ENCODE data around the gene ANKRD52.
A peak's percentile ranks its signal among the peaks of the same experiment; 100 is the strongest.

Gene ANKRD52

DNA sequence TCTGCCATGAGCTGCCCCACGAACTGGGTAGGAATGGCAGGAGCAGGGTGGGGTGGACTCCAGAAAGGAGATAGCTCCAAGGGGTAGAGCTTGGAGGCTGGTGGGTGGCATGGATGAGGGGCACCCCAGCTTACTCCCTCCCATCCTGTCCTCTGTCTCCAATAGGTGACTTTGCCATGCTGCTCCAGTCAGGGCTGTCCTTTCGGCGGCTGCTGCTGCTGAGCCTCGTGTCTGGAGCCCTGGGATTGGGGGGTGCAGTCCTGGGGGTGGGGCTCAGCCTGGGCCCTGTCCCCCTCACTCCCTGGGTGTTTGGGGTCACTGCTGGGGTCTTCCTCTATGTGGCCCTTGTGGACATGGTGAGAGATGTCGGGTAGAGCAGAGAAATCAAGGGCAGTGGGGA lies 21.2 kb downstream of the ANKRD52 start:
- no peak for DNase-seq

DNA sequence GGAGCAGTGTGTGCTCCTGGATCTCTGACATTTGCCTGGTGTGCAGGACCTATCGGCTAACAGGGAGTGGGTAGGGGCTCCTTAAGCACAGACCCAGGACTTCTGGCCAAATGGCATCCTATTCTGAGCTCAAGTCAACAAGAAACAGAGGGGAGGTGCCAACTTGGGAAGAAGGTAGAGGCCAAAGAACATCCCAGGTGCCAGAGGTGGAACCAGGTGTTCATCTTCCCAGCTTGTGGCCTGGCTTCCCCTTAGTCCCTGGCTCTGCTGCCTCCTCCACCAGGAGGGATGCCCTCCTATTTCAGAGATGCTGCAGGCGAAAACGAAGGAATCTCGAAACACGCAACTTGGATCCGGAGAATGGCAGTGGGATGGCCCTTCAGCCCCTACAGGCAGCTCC lies 22.1 kb downstream of the ANKRD52 start:
- no peak for DNase-seq

DNA sequence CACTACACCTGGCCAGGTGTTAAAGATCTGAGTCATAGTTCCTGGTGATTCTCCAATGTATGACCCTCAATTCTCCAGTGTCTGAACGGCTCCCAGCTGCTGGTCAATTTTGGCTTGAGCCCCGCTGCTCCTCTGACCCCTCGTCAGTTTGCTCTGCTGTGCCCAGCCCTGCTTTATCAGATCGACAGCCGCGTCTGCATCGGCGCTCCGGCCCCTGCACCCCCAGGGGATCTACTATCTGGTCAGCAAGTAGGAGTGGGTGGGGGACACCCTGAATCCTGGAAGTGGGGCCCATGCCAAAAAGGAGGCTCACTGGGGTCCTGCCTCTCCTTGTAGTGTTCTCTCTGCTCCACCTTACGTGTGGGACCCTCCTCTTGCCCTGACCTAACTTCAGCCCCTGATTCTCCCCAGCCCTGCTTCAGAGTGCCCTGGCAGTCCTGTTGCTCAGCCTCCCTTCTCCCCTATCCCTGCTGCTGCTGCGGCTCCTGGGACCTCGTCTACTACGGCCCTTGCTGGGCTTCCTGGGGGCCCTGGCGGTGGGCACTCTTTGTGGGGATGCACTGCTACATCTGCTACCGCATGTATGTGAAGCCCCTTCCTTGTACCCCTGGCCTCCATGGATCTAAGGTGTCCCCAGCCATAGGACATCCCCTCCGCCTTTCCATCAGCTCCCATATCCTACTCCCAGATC lies 23.3 kb downstream of the ANKRD52 start:
- no peak for DNase-seq

DNA sequence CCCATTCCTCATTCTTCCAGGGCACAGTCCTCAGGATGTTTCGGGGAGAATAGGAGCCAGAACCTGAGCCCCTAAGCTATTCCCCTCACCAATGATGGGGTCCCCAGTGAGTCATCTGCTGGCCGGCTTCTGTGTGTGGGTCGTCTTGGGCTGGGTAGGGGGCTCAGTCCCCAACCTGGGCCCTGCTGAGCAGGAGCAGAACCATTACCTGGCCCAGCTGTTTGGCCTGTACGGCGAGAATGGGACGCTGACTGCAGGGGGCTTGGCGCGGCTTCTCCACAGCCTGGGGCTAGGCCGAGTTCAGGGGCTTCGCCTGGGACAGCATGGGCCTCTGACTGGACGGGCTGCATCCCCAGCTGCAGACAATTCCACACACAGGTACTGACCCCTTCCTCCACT lies 27.0 kb downstream of the ANKRD52 start:
- DNase-seq, result no peak

DNA sequence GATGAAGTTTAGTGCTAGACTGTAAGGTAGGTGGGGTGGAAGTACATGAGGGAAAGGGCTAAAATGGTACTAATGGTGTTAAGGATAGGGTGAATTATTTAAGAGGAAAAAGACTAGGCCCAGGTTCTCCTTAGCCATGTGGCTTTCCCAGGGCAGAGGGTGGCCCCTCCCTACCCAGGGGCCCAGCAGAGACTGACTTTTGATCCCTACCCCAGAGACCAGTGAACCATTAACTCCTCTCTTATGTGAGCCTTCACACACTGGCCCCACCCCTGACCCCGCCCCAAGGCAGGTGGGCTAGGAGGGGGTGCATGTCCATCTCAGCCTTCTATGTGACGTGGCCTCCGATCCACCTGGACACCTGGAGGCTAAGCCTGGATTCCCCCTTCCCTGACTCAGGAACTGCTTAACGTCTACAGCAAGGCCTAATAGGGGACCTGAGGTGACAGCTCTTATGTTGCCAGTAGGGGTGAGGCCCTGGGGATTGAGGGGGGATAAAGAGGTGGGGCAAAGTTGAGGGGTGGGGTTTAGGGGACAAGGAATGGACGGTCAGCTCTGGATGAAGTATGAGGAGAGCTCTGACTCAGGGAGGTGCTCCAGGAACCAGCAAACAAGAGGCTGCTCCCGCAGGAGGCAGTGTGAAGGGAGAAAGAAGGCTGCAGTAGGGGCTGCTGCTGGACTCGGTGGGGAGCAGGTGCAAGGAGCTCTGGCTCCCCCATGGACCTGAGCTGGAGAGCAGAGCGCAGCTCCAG lies 27.6 kb downstream of the ANKRD52 start:
- no peak for DNase-seq

DNA sequence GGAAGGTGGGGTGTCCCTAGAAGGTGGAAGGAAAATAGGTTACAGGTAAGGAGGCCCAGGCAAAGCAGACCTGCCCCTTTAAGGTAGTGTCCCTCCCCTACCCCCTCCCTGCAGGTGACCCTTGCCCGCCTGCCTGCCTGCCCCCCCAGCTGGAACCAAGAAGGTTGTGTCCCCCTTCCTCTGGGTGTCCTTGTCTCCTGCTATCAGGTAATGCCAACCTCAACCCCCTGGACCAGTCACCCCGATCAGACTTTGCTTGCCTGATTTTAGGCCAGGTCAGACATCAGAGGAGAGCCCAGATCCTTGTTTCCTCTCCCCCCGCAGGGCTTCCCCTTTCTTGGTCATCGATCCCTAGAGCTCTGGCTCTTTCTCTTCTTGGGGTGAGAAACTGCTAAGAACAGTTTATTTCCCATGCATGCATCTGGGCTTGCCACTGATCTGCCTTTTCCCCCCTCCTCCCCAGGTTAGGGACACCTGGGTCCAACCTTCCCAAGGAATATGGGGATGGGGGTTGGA lies 28.2 kb downstream of the ANKRD52 start, which contains the start of gene SLC39A5:
Gene SLC39A5, plus strand, starts transcription at position 136 of the 516 bp plus-strand sequence. CDS start 1,224 bp downstream, outside the sequence.
- no peak for DNase-seq

DNA sequence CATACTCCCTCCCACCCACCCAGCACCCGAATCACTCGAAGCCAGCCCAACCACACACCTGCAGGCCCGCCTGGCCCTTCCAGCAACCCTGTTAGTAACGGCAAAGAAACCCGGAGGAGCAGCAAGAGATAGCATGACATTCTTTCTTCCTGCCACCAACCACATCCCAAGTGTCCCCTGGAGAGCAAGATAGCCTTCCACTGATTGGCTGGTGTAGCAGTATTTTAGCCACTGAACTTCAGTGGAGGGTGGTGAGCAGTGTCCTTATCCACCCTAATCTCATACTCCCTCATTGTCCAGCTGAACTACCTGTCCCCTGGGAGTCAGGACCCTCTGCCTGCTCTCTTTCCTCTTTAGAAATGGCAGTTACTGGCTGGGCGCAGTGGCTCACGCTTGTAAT lies 29.1 kb downstream of the ANKRD52 start:
- DNase-seq, result no peak

DNA sequence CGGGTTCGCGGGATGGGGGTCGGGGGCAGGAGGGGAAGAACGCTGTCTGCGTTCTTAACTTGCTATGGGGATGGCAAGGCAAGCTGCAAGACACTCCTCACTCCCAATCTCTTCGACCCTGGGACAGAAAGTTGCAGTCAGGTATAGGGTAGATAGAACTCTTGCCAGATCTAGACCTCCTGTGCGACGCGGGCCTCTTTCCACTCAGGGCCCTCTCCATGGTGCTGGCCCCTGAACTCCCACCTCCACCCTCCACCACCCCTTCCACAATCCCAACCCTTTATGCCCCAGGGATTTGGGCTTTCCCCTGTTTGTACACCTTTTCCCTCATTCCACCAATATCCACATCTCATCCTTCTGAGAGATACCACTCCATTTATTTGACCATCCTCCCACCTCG lies 33.2 kb downstream of the ANKRD52 start:
- DNase-seq, result no peak

DNA sequence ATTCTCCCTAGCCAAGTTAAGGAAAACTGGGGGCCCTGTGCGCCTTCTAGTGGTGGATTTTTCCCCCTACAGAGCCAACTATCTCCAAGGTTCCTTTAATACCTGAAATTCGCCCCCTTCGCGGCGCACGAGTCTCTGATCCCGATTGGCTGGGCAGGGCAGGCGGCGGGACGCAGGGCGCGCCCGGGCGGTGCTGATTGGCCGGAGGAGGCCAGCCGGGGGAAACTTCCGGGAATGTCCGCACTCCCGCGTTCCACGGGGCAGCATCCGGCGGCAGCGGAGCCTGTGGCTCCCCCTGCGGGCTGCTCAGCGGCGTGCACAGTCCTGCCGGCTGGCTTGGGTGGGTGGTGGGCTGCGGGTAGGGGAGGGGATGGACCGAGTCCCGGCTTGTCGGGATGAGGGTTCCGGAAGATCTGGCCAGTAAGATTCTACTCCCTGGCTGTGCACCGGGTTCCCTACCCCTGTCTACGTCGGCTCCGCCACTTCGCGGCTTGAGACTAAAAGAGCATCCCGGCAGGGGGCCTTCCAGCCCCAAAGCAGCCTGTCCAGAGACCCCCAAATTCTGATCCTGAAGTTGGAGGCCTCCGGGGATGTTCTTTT lies 34.0 kb downstream of the ANKRD52 start, which contains the start of gene NABP2:
Gene NABP2, plus strand, starts transcription at position 241 of the 600 bp plus-strand sequence. CDS start 515 bp downstream, outside the sequence.
- peak; percentile 97 for DNase-seq

DNA sequence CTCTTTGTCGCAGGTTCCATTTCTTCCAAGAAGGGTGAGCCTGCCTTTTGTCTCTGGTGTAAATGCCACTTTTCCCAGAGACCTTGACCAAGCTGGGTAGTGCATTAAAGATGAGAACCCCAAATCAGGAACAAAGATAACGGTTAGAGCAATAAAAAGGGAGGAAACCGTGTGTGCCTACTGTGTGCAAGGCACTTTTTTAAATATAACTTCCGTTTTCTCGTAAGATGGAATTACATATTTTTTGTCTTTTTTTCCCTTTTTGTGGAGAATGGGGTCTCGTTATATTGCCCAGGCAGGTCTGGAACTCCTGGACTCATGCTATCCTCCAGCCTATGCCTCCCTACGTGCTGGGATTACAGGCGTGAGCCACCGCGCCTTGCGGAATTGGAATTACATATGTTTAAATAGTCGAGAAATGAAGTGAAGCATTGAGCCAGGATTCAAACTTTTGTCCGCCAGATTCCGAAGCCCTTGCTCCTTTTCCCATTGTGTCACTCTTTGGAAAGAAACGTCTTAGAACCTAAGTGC lies 34.5 kb downstream of the ANKRD52 start:
- no peak for DNase-seq

DNA sequence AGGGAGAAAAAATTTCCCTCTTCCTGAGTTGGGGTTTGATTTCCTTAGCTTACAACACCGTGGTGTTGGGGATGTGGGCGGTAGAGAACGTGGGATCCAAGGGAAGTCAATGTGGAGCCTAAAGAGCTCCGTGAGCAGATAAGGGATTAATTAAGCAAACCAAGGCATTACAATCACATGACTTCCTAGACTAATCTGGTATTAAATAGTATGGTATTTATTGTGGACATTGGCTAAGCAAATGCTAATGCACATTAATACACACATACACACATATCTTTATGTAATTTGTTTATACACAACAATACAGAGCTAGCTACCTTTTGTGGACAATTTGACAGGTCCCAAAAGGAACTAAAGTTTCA lies 35.7 kb downstream of the ANKRD52 start:
- no peak for DNase-seq

DNA sequence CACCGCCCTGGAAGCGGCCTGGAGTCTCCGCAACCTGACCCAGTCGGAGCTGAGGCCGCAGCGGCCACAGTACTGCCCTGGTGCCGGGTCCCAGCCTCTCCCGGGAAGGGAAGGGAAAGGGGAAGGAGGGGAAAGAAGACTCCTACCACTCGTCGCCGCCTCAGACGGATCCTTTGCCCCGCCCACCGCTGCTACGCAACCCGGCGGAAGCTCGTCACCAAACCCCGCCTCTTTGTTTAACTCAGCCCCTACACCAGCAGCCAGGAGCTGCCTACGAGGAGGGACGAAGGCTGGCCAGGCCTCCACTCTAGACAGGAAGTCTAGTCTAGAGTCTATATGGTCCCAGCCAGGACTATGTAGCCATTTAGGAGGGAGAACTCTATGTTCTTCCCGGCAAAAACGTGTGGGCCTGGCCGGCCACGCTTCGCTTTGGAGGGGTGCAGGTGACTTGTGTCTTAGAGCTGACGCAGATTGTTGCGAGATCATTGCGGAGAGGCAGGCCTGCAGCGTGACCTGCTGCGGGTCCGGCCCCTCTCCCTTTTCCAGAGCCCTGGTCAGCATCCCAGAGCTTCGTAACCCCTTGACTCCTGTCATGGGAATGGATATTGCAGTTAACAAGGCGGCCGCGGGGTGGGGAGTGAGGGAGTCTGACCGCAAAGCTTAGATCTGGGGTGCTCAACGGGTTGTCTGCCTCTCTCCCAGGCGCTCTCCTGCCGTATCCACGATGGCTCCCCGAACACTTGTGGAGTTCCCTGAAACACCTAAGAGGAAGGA lies 36.2 kb downstream of the ANKRD52 start, which contains the start of gene RNF41:
Gene RNF41, minus strand, starts transcription at position 166 of the 774 bp plus-strand sequence. CDS start 7,875 bp downstream, outside the sequence.
- peak; percentile 94 for DNase-seq

DNA sequence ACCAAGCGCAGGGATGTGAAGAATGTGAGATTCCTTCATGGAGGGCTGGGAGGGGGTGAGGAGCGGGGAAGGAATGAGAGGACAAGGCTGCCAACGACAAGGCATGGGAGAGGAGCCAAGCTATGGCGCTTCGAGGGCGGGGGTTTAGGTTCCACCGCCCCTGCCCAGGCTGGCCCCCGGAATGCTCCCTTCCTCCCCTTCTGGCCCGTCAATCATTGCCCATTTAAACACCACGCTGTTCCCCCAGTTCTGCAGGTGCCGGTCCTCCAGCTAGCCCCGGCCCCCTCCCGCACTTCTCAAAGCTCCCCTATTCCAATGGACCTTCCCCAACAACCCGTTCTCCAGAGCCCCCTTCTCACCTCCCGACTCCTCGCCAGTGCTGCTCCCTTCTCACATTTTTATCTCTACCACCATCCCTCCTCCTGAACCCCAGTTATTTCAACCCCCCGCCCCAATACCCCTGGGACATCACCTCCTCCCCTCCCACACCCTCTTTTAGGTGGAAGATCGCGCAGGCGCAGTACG lies 36.9 kb downstream of the ANKRD52 start:
- no peak for DNase-seq

DNA sequence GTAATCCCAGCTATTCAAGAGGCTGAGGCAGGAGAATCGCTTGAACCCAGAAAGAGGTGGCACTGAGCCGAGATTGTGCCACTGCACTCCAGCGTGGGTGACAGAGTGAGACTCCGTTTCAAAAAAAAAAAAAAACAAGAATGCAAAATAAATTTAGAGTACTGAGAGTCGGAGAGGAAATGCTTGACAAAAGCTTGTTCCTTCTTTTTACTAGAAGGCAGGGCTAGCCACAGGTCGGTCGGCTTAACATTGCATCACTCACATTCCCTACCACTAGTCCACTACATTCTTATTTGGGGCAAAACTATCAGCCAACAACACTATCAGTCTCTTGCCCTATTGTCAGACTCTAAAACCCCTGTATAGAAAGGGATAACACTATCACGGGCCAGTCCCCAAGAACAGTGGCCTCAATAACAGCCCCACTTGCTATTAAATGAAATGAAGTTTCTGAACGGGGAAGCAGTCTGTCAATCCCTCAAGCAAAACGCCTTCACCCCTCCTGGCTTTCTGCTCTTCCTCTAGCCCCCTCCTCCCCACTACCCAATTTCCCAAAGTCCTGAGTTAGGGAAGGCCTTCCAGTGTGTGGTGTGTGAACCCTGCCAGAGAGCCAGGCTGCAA lies 37.5 kb downstream of the ANKRD52 start:
- DNase-seq, result peak; percentile 25

DNA sequence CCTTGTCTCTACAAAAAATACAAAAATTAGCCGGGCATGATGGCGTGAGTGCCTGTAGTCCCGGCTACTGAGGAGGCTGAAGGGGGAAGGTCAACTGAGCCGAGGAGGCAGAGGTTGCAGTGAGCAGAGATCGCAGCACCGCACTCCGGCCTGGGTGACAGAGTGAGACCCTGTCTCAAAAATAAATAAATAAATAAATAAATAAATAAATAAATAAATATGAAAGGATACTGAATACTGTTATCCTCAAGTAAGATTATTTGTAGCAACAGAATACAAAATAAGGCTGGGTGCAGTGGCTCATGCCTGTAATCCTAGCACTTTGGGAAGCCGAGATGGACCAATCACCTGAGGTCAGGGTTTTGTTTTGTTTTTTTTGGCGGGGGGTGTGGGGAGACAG lies 38.3 kb downstream of the ANKRD52 start:
- no peak for DNase-seq

DNA sequence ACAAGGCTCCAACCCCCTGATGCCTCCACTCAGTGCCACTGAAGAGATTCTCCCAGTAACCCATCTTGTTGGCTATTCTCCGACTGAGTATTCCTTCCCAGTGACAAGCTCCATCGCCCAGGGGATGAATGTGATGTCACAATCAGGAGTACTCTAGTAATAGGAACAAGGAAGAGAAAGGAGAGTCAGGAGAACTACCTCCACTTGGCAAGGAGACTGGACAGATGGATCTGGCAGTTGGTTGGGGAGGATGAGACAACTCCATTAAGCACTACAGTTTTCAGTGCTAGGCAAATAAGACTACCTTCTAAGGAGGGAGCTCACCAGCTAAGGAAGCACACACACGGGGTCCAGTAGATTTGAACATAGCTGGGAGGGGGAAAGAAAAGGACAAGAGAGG lies 41.7 kb downstream of the ANKRD52 start:
- no peak for DNase-seq

DNA sequence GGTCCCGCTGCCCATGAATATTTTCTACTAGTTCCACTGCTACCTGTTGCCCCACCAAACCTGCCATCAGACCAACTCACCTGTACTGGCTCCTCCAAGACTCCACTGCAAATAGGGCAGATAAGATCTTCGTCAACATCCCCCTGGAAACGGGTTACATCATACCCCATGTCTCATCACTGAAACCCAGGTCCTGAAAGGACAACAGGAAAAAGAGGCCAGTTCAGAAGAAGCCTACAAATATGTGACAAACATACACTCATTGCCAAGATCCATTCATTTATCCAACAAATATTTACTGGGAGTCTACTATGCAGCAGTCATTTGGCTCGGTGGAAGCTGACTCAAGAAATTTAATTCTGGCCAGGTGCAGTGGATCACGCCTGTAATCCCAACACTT lies 44.3 kb downstream of the ANKRD52 start:
- no peak for DNase-seq

DNA sequence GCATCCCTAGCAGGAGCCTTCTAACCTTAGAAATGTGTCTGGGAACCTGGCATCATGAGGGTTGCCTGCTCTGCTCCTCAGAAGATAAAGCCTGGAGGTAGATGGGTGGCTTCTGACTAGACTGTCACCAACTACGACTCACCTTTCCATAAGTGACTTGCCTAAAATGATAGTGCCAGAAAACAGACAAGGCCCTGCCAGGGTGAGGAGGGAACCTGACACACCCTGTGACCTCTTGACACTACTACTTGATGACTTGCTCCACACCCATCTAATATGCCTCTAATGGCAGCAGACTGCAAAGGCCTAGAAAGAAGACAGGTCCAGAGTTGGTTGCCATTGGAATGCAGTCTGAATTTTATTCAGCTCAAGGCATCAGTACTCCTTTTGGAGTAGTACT lies 45.8 kb downstream of the ANKRD52 start:
- no peak for DNase-seq

DNA sequence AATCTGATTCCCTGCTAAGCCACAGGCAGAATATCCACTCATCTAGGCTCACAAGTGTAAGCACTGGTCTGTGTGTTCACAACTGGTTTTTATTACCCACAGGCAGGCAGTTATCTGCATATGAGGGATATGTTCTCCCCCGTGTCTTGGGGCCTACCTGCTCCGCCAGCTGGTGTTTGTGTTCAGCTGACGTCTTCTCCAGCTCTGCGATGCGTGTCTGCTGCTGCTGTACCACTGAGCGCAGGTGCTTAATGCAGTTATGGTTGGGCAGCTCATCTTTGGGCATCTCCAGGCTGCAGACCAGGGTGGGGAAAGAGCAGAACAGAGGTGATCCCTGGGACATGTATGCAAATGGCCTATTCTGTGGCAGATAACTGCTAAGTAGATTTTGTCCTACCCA lies 50.2 kb downstream of the ANKRD52 start:
- no peak for DNase-seq

DNA sequence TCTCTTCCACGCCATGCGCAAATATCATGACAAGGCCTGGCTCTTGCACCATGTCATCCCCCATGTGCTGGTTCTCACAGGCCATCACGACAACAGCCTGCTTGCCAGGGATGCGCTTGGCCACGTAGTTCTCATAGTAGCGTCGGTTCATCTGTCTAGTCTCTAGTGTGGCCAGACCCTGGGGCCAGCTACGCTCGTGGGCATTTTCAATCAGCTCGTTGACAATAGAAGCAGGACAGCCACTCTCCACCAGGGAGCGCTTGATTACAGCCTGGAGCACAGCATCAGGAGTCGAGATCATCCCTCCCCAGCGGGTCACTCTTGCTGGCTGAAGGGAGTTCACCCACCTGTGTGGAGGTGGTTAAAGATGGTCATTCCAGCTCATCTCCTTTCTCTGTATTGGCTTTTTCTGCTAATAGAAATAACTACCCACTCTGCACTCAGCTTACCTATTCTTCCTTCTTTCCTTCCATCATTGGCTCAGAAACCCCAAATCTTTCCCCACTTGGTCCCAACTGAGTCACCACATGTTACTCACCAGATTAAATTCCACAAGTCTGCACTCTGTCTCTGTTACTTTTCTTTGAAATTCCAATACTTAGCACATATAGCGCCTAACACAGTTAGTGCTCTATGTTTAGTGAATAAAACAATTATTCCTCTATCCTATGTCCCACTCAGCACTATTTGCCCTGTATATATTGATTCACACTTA lies 51.6 kb downstream of the ANKRD52 start:
- DNase-seq, result no peak

DNA sequence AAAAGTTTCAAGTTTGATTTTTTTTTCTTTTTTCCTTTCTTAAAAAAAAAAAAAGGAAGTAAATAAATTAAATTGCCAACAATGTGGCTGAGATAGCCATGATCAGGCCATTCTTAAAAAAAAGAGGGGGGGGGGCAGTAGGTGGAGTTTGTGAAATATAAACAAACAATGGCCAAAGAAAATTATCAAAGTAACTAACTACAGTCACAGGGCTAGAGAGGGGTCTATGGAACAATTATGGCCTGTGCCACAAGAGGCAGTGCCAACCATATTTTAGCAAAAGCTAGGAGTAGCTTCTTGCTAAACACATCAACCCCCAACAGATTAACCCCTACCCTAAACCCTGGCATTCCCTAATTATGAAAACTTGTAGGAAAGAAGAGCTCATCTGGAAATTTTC lies 52.7 kb downstream of the ANKRD52 start:
- DNase-seq, result no peak
